Stimulated activated CD4-positive, alpha-beta T cell treated with anti-CD3 and anti-CD28 coated beads, Interleukin-12 subunit alpha, Interleukin-12 subunit beta, amount 100 ng/mL, for 48 hours (primary cell): ENCODE measurements around the gene FOXO3.
A peak's percentile ranks its signal among the peaks of the same experiment; 100 is the strongest.
"Not testable (repeated sequence)": the region's sequence is repeated elsewhere in the genome, so short reads cannot be mapped to it uniquely, and the experiment has no call there.

Source experiments
- DNase-seq, 3 donors: peaks; one replicate each; pipeline ENCODE4 v3.0.0-alpha.2; 2020; ENCODE audit warnings: low read depth in 2 of 3, low spot score in 1 of 3

The FOXO3 gene

GRCh38 chr6:108555399-108556052, 5.2 kb upstream of the FOXO3 start:
- no peak for DNase-seq

GRCh38 chr6:108556250-108556649, 4.5 kb upstream of the FOXO3 start:
- no peak for DNase-seq

- DNase-seq, result no peak
Observed at GRCh38 chr6:108556866-108557493, 3.7 kb upstream of the FOXO3 start.

GRCh38 chr6:108557494-108558371, 3.0 kb upstream of the FOXO3 start:
- DNase-seq, result peak; percentile 33 to 55 (median 34)

GRCh38 chr6:108558372-108559096, 2.2 kb upstream of the FOXO3 start:
- DNase-seq, result peak; percentile 88 to 93 (median 89)

- peak; percentile 51 to 79 (median 60) for DNase-seq
Observed at GRCh38 chr6:108559097-108559883, 1.4 kb upstream of the FOXO3 start.

GRCh38 chr6:108559884-108560462, 744 bp upstream of the FOXO3 start:
- DNase-seq, result peak in 1 of 3 donors; percentile 10

- not testable (repeated sequence) for DNase-seq
Observed at GRCh38 chr6:108561309-108561647, 561 bp downstream of the FOXO3 start.

- no peak for DNase-seq
Observed at GRCh38 chr6:108561742-108562502, 1.2 kb downstream of the FOXO3 start.

- DNase-seq, result no peak
Observed at GRCh38 chr6:108562503-108562993, 1.8 kb downstream of the FOXO3 start.

GRCh38 chr6:108563292-108563691, 2.6 kb downstream of the FOXO3 start:
- no peak for DNase-seq

GRCh38 chr6:108564178-108564577, 3.5 kb downstream of the FOXO3 start:
- DNase-seq, result peak in 1 of 3 donors; percentile 13

- DNase-seq, result no peak
Observed at GRCh38 chr6:108565091-108565766, 4.5 kb downstream of the FOXO3 start.

GRCh38 chr6:108565893-108566292, 5.2 kb downstream of the FOXO3 start:
- DNase-seq, result no peak

- no peak for DNase-seq
Observed at GRCh38 chr6:108566406-108566805, 5.7 kb downstream of the FOXO3 start.

- no peak for DNase-seq
Observed at GRCh38 chr6:108568101-108568500, 7.4 kb downstream of the FOXO3 start.

- DNase-seq, result no peak
Observed at GRCh38 chr6:108568551-108569305, 8.0 kb downstream of the FOXO3 start.

- no peak for DNase-seq
Observed at GRCh38 chr6:108570517-108570916, 9.8 kb downstream of the FOXO3 start.
